HG03460 (cell line): ENCODE data around the gene XRCC5.
"Not testable (repeated sequence)": the region's sequence is repeated elsewhere in the genome, so short reads cannot be mapped to it uniquely, and the experiment has no call there.

Experiments used
- ATAC-seq: cut with Tn5 transposase; IDR thresholded peaks from one replicate; pipeline ENCODE4 v1.9.1; 2021; ENCODE audit not compliant: unreplicated experiment

The XRCC5 gene

GRCh38 chr2:216108967-216109921 lies at the start of gene XRCC5:
XRCC5 (plus strand) TSS chr2:216109348; CDS start chr2:216109437, 89 bp downstream.
- ATAC-seq = peak; percentile 53

GRCh38 chr2:216064014-216064630 lies 45.0 kb upstream of the XRCC5 start:
- ATAC-seq = no peak

- no peak for ATAC-seq
These were observed 44.5 kb upstream of the XRCC5 start for GRCh38 chr2:216064665-216065064.

- ATAC-seq = no peak
These were observed 42.9 kb upstream of the XRCC5 start for GRCh38 chr2:216066230-216066629.

DNA sequence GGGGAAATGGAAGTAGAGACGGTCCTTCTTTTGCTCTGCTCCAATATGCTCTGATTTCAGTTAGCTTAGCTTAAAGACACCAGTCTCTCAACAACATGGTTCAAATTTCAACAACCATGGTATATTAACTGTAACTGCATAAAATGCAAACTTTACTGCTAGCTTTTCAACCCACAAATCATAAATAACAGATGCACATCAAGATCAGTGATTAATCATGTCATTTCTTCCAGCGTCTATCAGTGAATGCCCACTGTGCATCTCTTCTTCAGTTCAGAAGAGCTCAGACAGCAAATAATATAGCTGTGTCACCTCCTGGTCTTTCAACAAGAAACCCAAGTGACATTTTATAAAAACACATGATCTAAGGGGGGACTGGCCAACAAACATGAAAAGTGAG lies 40.1 kb upstream of the XRCC5 start:
- no peak for ATAC-seq

GRCh38 chr2:216070195-216070594 lies 39.0 kb upstream of the XRCC5 start:
- ATAC-seq = no peak

DNA sequence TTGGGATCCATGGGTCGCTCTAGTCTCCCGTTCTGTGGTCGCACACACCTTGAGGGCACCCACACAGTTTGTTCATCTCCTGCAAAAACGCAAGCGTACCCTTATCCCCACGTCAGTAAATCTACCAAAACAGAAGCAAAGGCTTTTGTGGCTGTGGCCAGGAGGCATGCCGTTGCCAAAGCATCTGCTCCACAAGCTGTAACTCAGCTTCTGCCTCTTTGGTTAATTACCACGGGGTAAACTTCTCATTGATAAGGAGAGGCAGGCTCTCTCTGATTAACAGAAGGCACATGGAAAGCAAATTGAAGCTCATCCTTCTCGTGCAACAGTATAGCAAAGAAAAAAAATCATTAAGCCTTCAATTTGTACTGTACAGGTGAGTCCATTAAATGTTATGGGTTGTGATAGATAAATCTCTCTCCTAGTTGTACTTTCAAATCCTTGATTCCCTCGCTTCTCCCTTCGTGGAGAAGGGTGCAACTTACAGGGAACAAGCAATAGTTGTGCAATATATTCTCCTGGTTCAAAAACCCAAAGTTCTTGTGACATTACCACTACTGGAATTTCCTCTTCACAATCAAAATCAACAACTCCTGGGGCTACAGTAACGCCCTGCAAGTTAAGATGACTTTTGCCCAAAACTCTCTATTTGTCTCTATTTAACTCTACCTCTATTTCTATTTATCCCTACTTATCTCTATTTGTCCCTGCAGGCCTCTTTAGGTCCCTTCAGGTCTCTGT lies 37.9 kb upstream of the XRCC5 start:
- no peak for ATAC-seq

- no peak for ATAC-seq
These were observed 36.7 kb upstream of the XRCC5 start for GRCh38 chr2:216072473-216072872.

DNA sequence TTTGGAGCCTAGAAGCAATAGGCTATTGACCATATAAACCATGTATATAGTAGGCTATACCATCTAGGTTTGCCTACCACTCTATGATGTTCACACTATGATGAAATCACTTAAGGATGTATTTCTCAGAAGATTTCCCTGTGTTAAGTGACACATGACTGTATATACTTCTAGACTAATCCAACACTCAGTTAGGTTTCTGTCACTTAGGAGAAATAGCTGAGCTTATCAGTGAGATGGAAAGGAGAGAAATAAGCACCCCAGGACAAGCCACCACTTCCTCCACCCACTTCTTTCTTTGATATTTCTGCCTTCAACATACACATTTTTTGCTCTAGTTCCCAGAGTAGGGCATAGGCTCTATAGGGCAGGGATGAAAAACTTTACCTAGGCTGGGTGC lies 35.4 kb upstream of the XRCC5 start:
- ATAC-seq = no peak

GRCh38 chr2:216074380-216074779 lies 34.8 kb upstream of the XRCC5 start:
- no peak for ATAC-seq

- no peak for ATAC-seq
These were observed 34.4 kb upstream of the XRCC5 start for GRCh38 chr2:216074794-216075193.

DNA sequence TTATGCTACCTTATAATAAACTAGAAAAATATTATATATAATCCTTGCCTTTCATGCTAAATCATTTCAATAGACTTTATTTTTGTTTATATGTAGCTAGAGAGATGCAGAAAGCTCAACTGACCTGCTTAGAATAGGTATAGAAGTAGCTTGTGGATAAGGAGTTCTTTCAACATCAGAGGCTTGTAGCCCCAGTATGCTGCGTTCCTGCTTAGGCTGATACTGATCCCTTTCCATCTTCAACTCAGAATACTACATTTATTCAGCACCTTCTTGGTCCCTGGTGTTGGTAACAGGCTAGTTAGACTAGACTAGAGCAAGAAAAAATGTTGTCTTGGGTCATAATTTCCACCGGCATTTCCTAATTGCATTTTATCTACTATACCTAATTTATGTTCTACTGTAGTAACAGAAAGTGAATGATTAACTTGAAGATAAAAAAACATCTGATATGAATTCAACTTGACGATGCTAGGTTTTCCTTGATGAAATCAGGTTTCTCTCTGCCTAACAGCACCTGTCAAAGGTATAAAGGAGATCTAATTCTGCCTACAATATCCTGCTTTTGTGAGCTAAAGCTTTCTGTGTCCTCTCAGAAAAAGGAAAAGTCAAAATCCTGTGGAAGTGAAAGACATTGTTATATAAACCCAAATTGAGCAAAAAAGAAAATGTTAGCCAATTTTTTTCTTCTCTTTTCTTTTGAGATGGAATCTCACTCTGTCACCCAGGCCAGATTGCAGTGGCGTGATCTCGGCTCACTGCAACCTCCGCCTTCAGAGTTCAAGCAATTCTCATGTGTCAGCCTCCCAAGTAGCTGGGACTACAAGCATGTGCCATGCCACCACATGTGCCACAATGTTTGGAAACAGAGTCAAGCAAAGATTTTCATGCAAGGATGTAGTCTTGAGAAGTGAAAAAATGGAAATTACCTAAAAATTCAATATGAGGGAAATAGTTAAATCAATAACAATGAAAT lies 33.4 kb upstream of the XRCC5 start:
- no peak for ATAC-seq

DNA sequence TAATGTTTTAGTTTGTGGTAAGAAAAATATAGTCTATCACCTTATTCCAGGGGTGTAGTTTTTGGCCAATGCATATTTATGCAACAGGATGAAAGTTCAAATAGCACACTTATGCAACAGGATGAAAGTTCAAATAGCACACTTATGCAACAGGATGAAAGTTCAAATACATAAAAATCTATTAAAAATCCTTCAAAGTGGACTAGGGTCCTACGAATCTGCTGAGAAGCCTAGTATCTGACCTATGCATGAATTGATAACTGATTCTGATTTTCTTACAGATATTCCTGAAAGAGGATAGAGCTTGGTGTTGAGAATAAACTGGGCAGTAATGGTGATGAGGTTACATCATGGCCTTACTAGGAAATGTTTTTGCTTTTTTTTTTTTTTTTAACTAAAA lies 30.4 kb upstream of the XRCC5 start:
- no peak for ATAC-seq

DNA sequence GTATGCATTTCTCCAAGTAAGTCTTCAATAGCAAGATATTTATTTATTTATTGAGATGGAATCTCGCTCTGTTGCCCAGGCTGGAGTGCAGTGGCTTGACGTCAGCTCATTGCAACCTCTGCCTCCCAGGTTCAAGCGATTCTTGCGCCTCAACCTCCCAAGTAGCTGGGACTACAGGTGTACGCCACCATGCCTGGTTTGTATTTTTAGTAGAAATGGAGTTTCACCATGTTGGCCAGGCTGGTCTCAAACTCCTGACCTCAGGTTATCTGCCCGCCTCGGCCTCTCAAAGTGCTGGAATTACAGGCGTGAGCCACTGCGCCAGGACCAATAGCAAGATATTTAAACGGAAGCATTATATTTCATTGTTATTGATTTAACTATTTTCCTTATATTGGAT lies 29.1 kb upstream of the XRCC5 start:
- not testable (repeated sequence) for ATAC-seq

DNA sequence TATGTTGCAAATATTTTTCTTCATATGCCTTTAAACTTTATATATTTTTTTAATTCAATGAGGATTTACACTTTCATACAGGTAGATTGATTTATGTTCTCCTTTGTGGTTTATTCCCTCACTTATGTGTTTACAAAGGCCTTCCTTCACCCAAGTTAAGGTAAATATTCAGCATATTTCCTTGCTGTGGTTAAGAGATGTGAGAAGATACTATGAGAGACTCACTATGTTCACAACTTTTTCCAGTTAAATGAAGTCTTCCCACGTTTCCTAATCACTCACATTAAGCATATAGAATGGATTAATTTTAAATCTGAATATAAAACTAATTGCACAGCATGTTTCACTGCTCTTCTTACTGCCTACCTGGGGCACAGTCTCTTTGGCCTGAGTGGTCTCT lies 28.1 kb upstream of the XRCC5 start:
- no peak for ATAC-seq

DNA sequence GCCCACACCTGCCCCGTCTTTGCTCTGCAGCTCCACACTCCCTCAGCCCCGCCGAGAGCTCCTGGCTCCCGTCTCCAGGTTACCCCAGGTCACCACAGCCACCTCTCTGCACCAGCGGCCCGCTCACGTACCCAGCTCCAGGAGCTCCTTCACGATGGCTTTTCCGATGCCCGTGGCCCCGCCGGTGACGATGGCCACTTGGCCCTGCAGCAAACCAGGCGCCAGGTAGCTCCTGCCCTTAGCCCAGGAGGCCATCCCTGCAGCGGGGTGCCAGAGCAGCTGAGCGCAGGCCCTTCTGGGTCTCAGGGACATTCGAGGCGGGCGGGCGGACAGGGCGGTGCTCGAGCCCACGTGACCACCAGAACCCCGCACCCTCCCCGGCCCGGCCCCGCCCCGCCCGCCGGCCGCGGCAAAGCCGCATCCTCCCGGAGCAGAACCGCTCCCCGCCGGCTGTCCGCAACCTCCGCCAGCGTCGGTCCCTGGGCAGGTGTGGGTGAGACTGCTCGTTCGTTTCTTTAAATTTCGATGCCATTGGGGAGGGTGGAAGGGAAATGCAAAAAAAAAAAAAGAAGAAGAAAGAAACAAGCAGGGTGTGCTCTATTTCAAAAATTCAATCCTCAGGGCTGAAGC lies 27.5 kb upstream of the XRCC5 start, which contains the start of the genes PECR and TMEM169:
Gene PECR (minus strand): TSS at position 323 of the 630 bp plus-strand sequence. CDS start 68 bp downstream, at position 255.
Gene TMEM169 (plus strand): TSS at position 433 of the 630 bp plus-strand sequence. CDS start 14,045 bp downstream, outside the sequence.
- peak; percentile 87 for ATAC-seq

GRCh38 chr2:216082117-216082711 lies 26.9 kb upstream of the XRCC5 start:
- peak; percentile 20 for ATAC-seq

- ATAC-seq = no peak
These were observed 26.3 kb upstream of the XRCC5 start for GRCh38 chr2:216082805-216083204.
